Measurements from ENCODE around the gene UNC93B1.
"Not testable (repeated sequence)": the region's sequence is repeated elsewhere in the genome, so short reads cannot be mapped to it uniquely, and the experiment has no call there.

UNC93B1 gene

DNA sequence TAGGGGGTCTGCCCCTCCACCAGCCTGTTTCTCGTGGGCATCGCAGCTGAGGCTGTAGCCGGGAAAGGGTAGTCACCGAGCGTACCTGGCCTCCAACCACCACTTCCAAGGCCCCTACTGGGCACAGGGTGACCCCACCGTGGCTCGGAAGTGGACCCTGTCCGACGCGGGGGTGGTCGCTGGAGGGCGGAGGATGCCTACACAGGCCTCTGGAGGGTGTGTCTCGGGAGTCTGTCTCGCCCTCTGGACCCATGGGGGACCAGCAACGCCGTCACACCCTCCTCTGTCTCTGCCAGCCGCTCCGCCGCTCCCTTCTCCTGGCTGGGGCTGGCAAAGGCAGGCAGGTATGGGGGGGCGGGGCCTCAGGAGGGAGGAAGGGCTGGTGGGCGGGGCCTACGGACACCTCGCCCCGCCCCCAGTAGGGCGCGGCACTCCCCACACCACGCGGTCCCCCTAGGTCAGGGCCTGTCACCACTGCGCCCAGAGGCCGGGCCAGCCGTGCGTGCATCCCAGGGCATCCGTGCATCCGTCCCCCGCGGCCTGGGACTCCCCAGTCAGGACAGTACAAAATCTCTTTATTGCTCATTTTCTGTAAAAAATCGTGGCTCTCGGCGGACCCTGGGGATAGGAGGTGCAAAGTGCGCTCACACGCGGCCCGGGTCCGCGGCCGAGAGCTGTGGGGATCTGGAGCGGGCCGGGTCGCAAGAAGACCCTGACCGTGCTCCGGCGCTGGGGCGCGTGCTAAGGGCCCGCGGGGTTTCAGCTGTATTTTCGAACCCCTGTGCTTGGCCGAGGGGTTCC lies 13.2 kb downstream of the UNC93B1 start:
- not testable (repeated sequence) for DNase-seq

DNA sequence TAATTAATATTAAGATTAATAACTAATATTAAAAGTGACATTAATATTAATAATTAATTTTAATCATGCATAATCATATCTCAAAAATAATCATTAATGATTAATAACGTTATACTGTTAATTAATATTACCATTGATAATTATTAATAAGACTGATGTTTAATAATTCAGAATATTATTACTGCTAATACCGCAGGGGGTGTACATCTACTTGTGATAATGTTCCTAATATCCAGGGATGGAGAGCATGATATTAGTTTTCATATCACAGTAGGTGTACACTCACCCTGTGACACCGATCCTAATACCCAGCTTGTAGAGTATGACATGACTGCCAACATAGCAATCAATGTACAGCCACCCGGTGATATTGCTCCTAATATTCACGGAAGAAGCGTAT lies 18.6 kb downstream of the UNC93B1 start:
- DNase-seq: not testable (repeated sequence)

DNA sequence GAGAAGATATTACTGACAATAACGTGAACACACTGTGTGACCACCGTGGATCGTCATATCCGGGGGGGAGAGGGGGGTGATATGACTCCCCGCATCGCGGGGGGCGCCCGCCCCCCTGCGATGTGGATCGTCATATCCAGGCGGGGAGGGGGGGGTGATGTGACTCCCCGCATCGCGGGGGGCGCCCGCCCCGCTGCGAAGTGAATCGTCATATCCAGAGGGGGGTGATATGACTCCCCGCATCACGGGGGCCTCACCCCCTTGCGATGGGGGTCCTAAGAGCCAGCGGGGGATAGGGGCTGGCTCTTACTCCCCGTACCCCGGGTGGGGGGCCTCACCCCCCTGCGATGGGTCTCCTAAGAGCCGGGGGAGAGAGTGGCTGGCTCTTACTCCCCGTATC lies 19.9 kb downstream of the UNC93B1 start:
- DNase-seq: no peak

DNA sequence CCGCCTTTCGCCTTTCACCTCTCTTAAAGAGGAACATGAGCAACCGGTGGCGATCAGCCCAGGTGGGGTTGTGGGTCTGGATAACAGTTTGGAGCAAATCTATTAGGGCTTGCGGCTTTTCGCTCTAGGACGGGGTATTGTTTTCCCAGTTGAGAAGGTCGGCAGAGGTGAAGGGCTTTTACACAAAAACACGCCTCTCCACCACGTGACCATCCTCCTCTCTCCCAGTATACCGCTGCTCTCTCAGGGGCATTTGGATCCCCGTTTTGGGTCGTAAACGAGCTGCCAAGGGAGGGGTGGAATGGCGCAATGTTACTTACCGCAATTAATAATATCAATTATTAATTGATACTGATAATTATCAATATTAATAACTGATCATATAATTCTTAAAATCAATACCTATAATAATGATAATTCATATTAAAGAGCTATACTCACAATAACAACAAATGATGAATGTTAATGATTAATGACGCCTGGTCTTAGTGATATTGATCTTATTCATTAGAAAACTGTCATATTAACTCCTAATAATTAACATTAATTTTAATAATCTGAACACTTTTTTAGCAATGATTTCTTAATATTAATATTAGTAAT lies 21.5 kb downstream of the UNC93B1 start:
- DNase-seq: not testable (repeated sequence)

DNA sequence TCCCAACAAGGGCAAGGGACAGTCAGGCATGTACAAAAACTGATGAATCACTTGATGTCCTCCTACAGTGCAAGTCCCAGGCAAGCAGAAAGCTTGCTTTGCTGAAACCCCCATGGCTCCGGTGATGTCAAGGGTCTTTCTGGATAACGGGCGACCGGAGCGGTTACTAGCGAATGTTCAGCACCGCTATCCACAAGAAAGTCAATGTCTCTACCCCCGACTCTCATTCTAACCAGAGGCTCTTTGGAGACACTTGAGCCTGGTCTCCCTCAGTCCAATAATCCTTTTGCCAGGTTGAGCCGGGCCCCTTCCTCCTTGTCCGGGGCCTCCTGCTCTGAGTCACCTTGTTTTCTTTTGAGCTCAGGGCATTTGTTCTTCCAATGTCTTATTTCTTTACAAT lies 22.7 kb downstream of the UNC93B1 start:
- not testable (repeated sequence) for DNase-seq

DNA sequence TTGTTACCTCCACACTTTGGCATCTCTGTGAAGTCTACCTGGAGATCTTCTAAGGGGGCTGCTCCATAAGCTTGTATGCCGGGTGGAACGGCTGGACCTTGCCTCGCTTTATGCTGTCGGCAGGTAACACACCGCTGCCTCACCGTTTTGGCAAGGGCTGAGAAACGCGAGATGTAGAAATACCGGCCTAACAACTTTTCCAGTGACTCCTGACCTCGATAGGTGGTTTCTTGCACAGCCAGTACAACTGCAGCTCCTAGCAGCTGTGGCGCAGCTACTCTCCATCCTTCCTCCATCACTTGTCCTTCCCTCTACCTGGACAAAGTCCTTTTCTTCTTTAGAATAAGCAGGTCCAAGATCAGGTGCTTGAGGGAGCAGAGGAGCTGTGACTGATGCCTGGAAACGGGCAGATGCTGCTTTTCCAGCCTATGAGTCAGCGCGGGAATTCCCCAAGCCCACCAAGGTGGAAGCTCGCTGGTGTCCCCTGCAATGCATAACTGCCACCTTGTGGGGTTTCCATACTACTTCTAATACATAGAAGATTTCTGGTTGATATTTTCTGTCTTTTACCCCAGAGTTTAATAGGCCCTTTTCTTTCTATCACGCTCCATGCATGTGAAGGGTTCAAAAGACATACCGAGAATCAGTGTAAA lies 25.0 kb downstream of the UNC93B1 start:
- DNase-seq: not testable (repeated sequence)

DNA sequence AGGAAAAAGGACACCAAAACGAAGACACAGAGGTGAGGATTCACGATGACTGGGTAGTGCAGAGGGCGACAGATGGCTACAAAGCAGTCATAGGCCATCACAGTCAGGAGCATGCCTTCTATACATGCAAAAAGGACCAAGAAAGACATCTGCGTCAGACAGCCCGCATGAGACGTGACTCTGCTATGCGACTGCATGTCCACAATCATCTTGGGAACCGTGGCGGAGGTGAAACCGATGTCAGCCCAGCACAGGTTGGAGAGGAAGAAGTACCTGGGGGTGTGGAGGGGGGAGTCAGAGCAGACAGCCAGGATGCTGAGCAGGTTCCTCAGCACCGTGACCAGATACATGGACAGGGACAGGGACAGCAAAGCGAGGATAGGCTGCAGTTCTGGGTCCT lies 29.2 kb downstream of the UNC93B1 start:
- DNase-seq: not testable (repeated sequence)

DNA sequence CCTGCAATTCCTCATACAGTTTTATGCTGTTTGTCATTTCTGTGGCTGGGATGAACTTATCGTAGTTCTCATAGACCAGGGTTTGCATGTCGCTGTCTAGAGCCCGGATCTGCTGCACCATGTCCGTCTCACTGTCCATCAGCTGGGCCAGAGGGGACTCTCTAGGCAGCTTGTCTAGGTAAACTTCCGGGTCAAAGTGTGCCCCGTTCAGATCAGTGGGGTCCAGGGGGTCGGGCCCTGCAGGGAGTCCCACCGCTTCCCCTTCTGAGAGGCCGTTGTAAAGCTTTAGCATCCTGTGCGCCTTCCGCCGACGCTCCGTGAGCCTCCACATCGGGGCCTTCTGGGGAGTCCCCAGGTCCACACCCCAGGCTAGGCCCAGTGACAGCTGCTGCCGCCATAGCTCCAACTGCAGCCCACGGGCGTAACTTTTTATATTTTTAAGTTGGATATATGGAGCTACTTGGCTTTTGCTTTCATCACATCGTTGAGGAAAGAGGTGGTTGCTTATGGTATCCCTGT lies 38.0 kb downstream of the UNC93B1 start:
- DNase-seq: not testable (repeated sequence)

DNA sequence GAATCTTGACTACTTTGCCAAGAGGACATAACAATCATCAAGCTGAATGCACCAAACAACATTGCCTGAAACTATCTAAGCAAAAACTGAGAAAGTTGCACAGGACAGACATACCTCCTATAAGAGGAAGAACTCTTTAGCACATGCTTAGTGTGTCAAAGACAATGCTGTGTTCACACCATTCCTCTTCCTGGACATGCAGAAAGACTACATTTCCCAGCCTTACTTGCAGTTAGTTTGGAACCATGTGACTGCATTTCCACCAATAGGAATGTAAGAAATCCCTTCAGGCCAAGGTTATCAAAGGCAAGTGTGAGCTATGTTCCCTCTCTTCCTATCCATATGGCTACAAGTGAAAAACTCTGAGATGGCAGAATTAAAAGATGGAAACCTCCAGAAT lies 39.2 kb downstream of the UNC93B1 start:
- DNase-seq: not testable (repeated sequence)

DNA sequence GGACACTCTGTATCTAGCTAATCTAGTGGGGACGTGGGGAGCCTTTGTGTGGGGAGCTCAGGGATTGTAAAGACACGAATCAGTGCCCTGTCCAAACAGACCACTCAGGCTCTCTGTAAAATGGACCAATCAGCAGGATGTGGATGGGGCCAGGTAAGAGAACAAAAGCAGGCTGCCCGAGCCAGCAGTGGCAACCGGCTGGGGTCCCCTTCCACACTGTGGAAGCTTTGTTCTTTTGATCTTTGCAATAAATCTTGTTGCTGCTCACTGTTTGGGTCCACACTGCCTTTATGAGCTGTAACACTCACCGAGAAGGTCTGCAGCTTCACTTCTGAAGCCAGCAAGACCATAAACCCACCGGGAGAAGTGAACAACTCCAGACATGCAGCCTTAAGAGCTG lies 40.0 kb downstream of the UNC93B1 start:
- not testable (repeated sequence) for DNase-seq

DNA sequence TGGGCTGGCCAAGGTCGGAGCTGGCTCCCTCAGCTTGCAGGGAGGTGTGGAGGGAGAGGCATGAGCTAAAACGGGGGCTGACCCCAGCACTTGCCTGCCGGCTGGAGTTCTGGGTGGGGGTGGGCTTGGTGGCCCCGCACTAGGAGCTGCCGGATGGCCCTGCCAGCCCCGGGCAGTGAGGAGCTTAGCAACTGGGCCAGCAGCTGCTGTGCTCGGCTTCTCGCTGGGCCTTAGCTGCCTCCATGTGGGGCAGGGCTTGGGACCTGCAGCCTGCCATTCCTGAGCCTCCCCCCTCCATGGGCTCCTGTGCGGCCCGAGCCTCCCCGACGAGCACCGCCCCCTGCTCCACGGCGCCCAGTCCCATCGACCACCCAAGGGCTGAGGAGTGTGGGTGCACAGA lies 40.7 kb downstream of the UNC93B1 start:
- DNase-seq: not testable (repeated sequence)

DNA sequence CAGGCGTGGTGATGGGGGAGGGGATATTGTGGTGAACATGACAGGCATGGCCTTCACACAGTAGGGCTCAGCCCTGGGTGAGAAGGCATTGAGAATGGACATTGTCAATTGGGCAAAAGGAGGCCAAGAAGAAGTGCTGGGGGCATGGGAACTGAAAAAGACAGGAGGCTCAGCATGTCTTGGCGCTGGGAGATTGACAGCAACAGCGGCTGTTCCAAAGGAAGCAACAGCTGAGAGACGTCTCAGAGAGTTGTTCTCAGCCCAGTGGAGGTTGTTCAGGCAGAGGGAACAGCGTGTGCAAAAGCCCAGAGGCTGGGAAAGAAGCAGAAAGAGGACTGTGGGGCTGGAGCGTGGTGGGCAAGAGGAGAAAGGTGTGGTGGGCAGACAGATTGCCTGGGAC lies 47.7 kb downstream of the UNC93B1 start:
- not testable (repeated sequence) for DNase-seq

DNA sequence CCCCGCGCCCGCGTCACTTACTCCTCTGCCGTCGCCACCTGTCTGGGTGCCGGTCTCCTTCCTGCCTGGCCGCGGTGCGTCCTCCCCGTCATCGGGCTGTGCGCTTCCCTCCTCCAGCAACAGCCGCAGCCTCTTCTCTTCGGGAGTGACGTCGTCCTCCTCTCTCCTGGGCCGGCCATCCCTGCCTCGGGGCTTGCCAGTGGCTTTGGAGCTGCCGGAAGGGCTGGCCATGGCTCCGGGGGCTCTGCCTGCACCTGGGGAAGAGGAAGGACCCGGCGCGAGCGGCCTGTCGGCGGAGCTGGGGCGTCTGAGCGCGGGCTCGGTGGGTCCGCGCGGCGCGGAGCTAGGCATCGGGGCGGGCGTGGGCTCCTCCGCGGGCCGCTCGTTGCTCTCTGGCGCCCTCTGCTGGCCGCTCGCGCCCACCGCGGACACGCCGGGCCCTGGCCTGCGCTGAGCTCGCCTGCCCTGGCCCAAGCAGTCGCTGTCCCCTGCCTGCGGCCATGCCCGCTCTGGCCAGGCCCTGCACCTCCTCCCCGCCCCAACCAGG lies 48.4 kb downstream of the UNC93B1 start:
- DNase-seq: peak; percentile 10 to 40

DNA sequence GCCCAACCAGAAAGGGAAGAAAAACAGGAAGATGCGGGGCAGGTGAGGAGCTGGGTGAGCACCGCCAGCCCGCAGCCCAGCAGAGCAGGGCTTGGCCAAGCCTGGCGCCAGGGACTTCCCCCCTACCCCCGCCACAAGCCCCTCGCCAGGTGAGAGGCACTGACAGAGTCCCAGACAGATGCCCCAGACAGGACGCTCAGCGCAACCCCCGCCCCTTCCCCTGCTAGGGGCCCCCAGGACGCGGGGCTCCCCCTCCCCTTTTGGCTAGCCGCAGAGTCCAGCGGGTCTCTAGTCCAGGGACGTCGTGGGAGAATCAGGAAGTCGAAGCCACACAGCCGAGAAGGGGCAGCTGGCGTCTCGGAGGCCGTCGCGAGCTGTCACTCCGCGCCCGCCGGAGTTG lies 48.9 kb downstream of the UNC93B1 start:
- not testable (repeated sequence) for DNase-seq

DNA sequence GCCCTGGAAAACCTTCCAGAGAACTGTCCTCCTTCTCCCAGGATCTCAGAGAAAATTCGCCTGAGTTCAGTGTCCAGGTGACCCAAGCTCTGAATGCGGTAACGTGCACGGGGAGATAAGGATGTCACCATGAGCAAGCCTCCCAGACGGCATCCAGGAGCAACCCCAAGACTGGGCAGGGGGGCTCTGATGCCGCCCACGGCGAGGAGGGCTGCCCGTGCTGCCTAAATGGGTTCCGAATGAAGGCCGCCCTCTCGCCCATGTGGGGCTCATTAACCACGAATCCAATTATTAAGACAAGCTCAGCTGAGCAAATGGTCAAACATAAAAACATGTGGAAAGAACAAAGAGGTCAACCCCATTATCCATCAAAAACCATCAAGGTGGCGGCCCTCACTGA lies 49.6 kb downstream of the UNC93B1 start:
- DNase-seq: not testable (repeated sequence)

DNA sequence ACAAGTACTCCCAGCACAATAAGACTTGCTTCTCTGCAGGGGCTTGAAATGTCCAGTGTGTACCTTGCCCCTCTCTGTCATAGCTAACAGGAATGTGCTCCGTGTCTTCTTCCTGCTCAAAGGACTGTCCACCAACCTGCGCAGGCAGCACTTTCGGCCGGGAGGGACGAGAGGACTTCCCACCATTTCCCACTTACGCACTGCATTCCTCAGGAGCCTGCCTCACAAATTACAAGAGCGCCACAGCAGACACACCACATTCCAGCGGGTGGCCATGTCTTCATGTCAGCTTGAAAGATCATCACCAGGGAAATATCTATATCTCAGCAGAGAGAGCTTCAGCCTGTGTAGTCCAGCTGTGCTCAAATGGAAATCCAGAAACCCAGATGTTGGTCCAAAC lies 53.2 kb downstream of the UNC93B1 start:
- not testable (repeated sequence) for DNase-seq

DNA sequence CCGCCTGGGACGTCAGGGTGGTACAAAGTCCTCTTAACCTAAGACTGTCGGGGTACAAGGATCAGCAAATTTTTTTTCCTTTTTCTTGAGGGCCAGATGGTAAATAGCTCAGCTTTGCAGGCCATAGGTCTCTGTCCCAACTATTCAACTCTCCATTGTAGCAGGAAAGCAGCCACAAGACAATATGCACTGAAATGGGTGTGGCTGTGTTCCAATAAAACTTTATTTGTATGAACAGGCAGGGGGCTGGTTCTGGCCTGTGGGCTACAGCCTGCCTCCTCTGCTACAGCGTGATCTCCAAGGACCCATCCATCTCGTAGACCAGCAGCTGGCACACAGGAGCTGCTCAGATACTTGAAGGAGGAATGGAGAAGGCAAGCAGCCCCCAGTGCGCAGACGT lies 56.1 kb downstream of the UNC93B1 start:
- not testable (repeated sequence) for DNase-seq

DNA sequence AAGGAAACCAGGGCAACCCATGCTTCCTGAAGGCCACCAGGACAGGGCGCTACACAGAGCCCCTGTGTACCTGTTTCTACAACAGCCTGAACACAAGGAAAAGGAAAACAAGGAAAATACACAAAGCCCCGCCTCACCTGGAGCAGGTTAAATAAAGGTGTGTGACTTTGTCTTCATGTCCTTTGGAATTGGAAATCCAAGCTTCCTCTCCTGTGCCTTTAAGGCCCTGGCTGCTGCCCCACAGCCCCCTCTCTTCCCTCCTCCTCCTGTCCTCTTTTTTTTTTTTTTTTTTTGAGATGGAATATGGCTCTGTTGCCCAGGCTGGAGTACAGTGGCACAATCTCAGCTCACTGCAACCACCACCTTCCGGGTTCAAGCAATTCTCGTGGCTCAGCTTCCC lies 57.5 kb downstream of the UNC93B1 start:
- DNase-seq: not testable (repeated sequence)

DNA sequence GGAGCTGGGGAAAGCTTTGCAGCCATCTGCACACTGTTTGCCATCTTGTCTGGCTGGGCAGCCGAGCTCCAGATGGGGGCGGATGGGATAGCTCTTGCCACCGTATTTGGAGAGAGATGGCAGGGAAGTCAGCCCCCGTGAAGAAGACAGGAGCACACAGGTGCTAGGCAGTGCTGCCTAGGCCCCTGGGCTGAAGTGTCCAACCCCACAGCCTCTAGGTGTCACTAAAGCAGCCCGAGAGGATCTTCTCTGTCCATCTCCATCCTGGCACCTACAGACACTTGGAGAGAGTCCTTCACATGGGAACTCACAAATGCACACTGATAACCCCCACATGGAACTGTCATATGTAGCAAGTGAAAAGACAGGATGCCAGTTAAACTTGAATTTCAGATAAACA lies 60.5 kb downstream of the UNC93B1 start:
- not testable (repeated sequence) for DNase-seq
